Heart left ventricle (tissue), 16 donors: ENCODE data around the gene ARHGAP8. TPM values are rescaled to one million over a fixed set of nuclear protein-coding genes. Genes with fewer than 3 reads are reported as not detected.

Experiments used
- ATAC-seq, 4 donors: fragments of 200-7000 bp; cut with Tn5 transposase; one replicate each; pipeline ENCODE4 v1.9.1; 2020 to 2022; ENCODE audit warnings: moderate library complexity in 4 of 4, mild to moderate bottlenecking in 3 of 4, moderate number of reproducible peaks in 1 of 4
- DNase-seq, 5 donors: peaks; one replicate each; pipeline ENCODE4 v3.0.0-alpha.2; 2020
- H3K27ac ChIP-seq, 12 donors: fragments of 200-600 bp; sonication (generic) in 4 of 12; one replicate each; pipeline versions ENCODE4 v1.5.0 to v1.8.0; 2016 to 2022; ENCODE audit warnings: mild to moderate bottlenecking in 2 of 12
- H3K27me3 ChIP-seq, 9 donors: fragments of 200-600 bp; sonication (generic) in 2 of 9; one replicate each; pipeline versions ENCODE4 v1.5.1 to v1.8.0; 2016 to 2022; ENCODE audit warnings: mild to moderate bottlenecking in 3 of 9
- H3K36me3 ChIP-seq, 9 donors: fragments of 200-600 bp; sonication (generic) in 2 of 9; one replicate each; pipeline versions ENCODE4 v1.5.0 to v1.8.0; 2018 to 2022; ENCODE audit warnings: mild to moderate bottlenecking in 2 of 9
- H3K4me1 ChIP-seq, 12 donors: fragments of 200-600 bp; sonication (generic) in 4 of 12; one replicate each; pipeline versions ENCODE4 v1.5.0 to v1.8.0; 2016 to 2022; ENCODE audit warnings: mild to moderate bottlenecking in 3 of 12
- H3K4me3 ChIP-seq, 12 donors: fragments of 200-600 bp; sonication (generic) in 4 of 12; one replicate each; pipeline versions ENCODE4 v1.5.0 to v1.8.0; 2017 to 2022; ENCODE audit warnings: mild to moderate bottlenecking in 9 of 12, moderate library complexity in 4 of 12
- H3K9me3 ChIP-seq, 12 donors: fragments of 200-600 bp; sonication (generic) in 4 of 12; one replicate each; pipeline versions ENCODE4 v1.5.0 to v1.8.0; 2016 to 2022; ENCODE audit warnings: mild to moderate bottlenecking in 1 of 12
- POLR2A ChIP-seq, 2 donors: fragments of 450-650 bp; IDR thresholded peaks; one replicate each; pipeline ENCODE4 v1.6.1; 2017; ENCODE audit warnings: antibody characterized with exemption in 2 of 2, mild to moderate bottlenecking in 2 of 2, moderate library complexity in 2 of 2
- WGBS, 4 donors: extraction: QIAGEN DNeasy Blood & Tissue Kit in 2 of 4; methylation state at CpG; one replicate each; pipeline versions ENCODE4 v1.1.5 to v1.1.7; 2013 to 2018; 5-methylcytosine and 5-hydroxymethylcytosine counted together
- intact Hi-C, 10 donors: fragments of 100-400 bp; cut with DNase I; formaldehyde crosslinking; loops; one replicate each; pipeline versions ENCODE4 v1.11.1 to v1.14.2; 2022
- polyA plus RNA-seq, 2 donors: library from polyadenylated mRNA; stranded (reverse); fragments of 200-250 nt; gene quantifications; one replicate each; pipeline ENCODE4 v1.2.3, GENCODE V29; 2013
- total RNA-seq, 9 donors: library from RNA; depleted of rRNA in 2 of 9; stranded (reverse); fragments of >200 nt in 2 of 9; fragmentation: NEBNext Ultra II Directional in 3 of 9; extraction: Animal tissue kit (Norgen Biotek cat#: 25700) in 3 of 9; gene quantifications; one replicate each; pipeline versions ENCODE4 v1.1.0 to v1.2.4, GENCODE V29; 2016 to 2023
- TF ChIP-seq, protein P1 (sequence below), 12 donors: fragments of 200-600 bp; sonication (generic) in 4 of 12; IDR thresholded peaks; one replicate each; pipeline versions ENCODE4 v1.5.0 to v1.8.0; 2018 to 2022; ENCODE audit warnings: antibody characterized with exemption in 12 of 12, mild to moderate bottlenecking in 5 of 12
- donor health status: ischemic (EF 13 %, LVEDD 7.1; RV severe dilation, severe dysfunction).
- donor health status: healthy with polysubstance abuse.
- donor health status: DM: no; HTN: yes; CAD: no.
- donor health status: DM: no; HTN: no; CAD: no.
- donor health status: ischemic (EF 25% LVEDD 6.9; RV normal size, moderate dysfunction).
- donor health status: ischemic (EF 25% LVEDD 5.7; RV mildly dilated, moderate dysfunction).
- donor health status: healthy.
- donor health status: DM: yes; HTN: yes; CAD: no.
- donor health status: ischemic (EF 35%, LVEDD 5.7; RV mildly dilated, moderate dysfunction).
- donor health status: nonischemic (EF 11% LVEDD 7.7; RV severe dilation, severe dysfunction).
- donor health status: DM: yes; HTN: yes; CAD: no.
- donor health status: PGD.
- donor health status: ischemic (EF 29% LVEDD 5.4; RV normal size, mild dysfunction).
- donor health status: nonischemic (EF 23%, LVEDD 6.1; RV moderate dilation, normal function).

ARHGAP8 gene
- total and polyA plus RNA-seq, 11 donors: 0.08 to 1.3 (median 0.23) TPM; not detected in 7

GRCh38 chr22:44893731-44894080 lies 141.3 kb downstream of the ARHGAP8 start:
- intact Hi-C loops: loop anchor here in 1 of 10 donors (10.0 kb wide), 1 partner anchor 201 kb away; no protein-coding TSS in a partner anchor
- no peaks in the 10 kb centered on the region for H3K36me3 ChIP-seq
- ATAC-seq: no peak

DNA sequence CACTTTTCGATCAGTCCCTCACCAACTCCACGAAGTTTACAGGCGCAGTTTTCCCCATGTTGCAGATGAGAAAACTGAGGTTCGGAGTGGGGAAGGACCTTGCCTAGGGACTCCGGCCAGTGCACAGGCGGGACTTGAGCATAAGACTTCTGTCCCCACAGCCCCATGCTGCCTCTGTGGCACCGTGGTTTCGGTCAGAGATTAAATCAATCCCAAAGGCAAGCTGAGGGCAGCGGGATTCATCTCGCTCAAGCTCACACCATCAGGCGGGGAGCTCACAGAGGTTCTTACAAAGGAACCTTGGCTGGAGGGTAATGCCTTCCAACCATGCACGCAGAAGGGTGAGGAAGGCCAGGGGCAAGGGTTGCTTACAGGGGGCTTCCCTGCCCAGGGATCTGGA lies 141.9 kb downstream of the ARHGAP8 start:
- Histone ChIP-seq H3K4me3 (no peak overlapping the region), H3K27me3 (no peaks in the 10 kb centered on the region), H3K9me3 (no peaks in the 10 kb centered on the region), H3K36me3 (no peaks in the 10 kb centered on the region), H3K27ac (no peak overlapping the region), H3K4me1 (no peaks in the 10 kb centered on the region)
- TF ChIP-seq, protein P1, sequence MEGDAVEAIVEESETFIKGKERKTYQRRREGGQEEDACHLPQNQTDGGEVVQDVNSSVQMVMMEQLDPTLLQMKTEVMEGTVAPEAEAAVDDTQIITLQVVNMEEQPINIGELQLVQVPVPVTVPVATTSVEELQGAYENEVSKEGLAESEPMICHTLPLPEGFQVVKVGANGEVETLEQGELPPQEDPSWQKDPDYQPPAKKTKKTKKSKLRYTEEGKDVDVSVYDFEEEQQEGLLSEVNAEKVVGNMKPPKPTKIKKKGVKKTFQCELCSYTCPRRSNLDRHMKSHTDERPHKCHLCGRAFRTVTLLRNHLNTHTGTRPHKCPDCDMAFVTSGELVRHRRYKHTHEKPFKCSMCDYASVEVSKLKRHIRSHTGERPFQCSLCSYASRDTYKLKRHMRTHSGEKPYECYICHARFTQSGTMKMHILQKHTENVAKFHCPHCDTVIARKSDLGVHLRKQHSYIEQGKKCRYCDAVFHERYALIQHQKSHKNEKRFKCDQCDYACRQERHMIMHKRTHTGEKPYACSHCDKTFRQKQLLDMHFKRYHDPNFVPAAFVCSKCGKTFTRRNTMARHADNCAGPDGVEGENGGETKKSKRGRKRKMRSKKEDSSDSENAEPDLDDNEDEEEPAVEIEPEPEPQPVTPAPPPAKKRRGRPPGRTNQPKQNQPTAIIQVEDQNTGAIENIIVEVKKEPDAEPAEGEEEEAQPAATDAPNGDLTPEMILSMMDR (IDR thresholded peaks at IDR 0.05): no peak
- no peak for TF ChIP-seq POLR2A (IDR thresholded peaks at IDR 0.05)
- no peak for ATAC-seq
- WGBS, 4 donors: 86 to 89% (median 87%) methylated on average over 12 of the region's 12 CpGs
- DNase-seq: no peak
- intact Hi-C loops: loop anchor here in 1 of 10 donors (10.0 kb wide), 1 partner anchor 200 kb away; no protein-coding TSS in a partner anchor

More at GRCh38 chr22:44893731-44894080, 141.3 kb downstream of the ARHGAP8 start:
- TF ChIP-seq POLR2A (IDR thresholded peaks at IDR 0.05): no peak
- TF ChIP-seq, protein P1 (IDR thresholded peaks at IDR 0.05): no peak
- DNase-seq: no peak
- Histone ChIP-seq H3K4me1 (no peaks in the 10 kb centered on the region), H3K4me3 (no peak overlapping the region), H3K27me3 (no peaks in the 10 kb centered on the region), H3K27ac (no peak overlapping the region), H3K9me3 (no peaks in the 10 kb centered on the region)
- 62 to 80% (median 68%) methylated on average over 7 of the region's 7 CpGs for WGBS, 4 donors

DNA sequence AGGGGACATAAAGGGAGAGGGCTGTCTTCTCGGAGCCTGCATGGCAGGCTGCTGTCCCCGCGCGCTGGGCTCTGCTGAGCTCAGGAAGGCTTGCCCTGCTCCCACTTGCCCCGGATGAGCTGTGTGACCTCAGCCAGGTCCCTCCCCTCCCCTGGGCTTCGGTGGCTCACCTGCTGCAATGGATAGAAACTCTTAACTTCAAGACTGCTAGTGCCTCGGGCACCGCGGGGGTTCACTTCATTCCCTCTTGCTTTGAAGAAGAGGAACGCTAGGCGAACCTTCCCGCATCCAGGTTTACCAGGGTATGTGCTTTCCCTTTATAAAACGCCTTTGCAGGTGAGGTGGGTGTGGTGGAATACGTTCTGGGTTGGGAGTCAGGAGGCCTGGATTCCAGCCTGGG lies 142.4 kb downstream of the ARHGAP8 start:
- H3K4me1 ChIP-seq: no peaks in the 10 kb centered on the region
- no peak overlapping the region for H3K4me3 ChIP-seq
- TF ChIP-seq, protein P1 (IDR thresholded peaks at IDR 0.05): no peak
- no peak for TF ChIP-seq POLR2A (IDR thresholded peaks at IDR 0.05)
- no peaks in the 10 kb centered on the region for H3K27me3 ChIP-seq
- H3K9me3 ChIP-seq: no peaks in the 10 kb centered on the region
- no peak overlapping the region for H3K27ac ChIP-seq
- intact Hi-C loops: loop anchor here in 1 of 10 donors (10.0 kb wide), 1 partner anchor 200 kb away; no protein-coding TSS in a partner anchor
- no peak for ATAC-seq
- 82 to 85% (median 83%) methylated on average over 11 to 14 of the region's 14 CpGs for WGBS, 4 donors
- H3K36me3 ChIP-seq: no peaks in the 10 kb centered on the region
- peak in 1 of 5 donors; percentile 45 for DNase-seq

DNA sequence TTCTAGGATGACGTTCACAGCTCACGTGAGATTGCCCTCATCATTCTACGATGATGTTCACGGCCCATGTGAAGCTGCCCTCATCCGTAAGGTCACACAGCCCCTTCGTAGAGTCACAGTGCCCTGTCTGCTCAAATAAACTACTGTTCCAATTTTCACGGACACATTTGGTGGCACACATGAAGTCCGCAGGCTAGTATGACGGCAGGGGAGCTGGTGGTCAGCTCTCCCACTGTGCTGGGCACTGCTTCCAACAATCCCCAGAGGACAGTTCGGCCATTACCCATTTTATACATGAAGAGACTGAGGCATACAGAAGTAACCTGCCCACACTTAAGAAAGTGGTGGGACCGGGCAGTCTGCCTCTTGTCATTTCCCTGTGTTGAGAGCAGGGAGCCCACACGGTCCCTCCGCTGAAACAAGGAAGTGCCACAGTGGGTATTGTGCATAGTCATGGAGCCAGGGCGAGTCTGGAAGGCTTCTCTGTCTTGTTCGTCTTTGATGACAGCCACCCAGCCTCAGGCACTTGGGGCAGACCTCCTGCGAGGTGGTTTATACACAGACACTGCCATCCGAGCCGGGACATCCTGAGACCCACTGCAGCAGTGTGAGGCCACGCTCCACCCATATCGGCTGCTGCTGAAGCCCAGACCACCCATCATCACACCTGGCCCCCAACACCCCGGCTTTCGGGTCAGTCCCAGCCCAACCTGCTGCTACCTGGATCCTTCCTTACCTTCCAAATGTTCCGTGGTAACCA lies 143.1 kb downstream of the ARHGAP8 start:
- intact Hi-C loops: loop anchor here in 1 of 10 donors (10.0 kb wide), 1 partner anchor 199 kb away; no protein-coding TSS in a partner anchor
- WGBS, 4 donors: 81 to 87% (median 83%) methylated on average over 16 to 23 of the region's 23 CpGs
- Histone ChIP-seq H3K4me1 (no peaks in the 10 kb centered on the region), H3K36me3 (no peaks in the 10 kb centered on the region), H3K27ac (no peak overlapping the region), H3K27me3 (no peaks in the 10 kb centered on the region), H3K4me3 (no peak overlapping the region), H3K9me3 (peaks cover 0 to 6% (median 0%) of the 10 kb centered on the region in 12 donors)
- TF ChIP-seq, protein P1 (IDR thresholded peaks at IDR 0.05): no peak
- no peak for TF ChIP-seq POLR2A (IDR thresholded peaks at IDR 0.05)
- ATAC-seq (no peak), DNase-seq (no peak)
